Measurements from ENCODE around the gene LYZL6.

LYZL6 gene

GRCh38 chr17:35907691-35908090 is 35.8 kb downstream of the LYZL6 start:
- TF ChIP-seq FOXP2 (optimal IDR thresholded peaks at IDR 0.05; ENCODE audit: borderline replicate concordance, extremely low read depth, extremely low read length, insufficient read depth) (no peak), SIN3A (IDR thresholded peaks at IDR 0.05; ENCODE audit: borderline replicate concordance, insufficient read depth, low read length) (no peak), TAF1 (IDR thresholded peaks at IDR 0.05; ENCODE audit: borderline replicate concordance, insufficient read depth, low read length) (no peak), POLR2AphosphoS5 (IDR thresholded peaks at IDR 0.05; ENCODE audit: low read depth, low read length) (no peak)

DNA sequence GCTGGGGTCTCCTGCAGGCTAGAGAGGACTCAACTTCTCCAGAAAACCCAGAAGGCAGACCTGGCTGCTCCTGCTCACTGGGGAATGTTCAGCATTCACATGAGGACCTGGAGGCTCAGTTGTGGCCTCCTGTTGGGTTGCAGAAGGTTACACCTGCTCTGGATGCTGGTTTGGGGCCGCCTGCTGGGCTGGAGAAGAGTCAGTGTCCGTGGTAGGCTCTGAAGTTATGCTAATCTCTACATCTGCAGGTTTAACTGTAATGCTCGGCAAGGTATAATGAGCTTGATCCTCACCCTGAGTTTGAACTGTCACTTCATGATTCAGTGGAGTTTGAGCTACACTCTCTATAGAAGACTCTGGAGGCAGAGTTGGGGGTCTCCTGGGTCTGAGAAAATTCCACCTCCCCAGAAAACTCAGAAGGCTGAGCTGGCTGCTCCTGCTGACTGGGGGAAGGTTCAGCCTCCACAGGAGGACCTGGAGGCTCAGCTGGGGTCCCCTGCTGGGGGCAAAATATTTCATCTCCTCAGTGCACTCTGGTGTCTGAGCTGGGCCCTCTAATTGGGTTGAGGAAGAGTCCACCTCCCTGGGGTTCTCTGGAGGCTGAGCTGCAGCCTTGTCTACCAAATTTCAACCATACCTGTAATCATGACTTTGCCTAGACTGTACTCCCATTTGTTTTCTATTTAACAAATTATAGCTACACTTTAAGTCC is 36.4 kb downstream of the LYZL6 start:
- no peak for TF ChIP-seq POLR2AphosphoS5 (IDR thresholded peaks at IDR 0.05; ENCODE audit: low read depth, low read length)
- TF ChIP-seq, protein P1, sequence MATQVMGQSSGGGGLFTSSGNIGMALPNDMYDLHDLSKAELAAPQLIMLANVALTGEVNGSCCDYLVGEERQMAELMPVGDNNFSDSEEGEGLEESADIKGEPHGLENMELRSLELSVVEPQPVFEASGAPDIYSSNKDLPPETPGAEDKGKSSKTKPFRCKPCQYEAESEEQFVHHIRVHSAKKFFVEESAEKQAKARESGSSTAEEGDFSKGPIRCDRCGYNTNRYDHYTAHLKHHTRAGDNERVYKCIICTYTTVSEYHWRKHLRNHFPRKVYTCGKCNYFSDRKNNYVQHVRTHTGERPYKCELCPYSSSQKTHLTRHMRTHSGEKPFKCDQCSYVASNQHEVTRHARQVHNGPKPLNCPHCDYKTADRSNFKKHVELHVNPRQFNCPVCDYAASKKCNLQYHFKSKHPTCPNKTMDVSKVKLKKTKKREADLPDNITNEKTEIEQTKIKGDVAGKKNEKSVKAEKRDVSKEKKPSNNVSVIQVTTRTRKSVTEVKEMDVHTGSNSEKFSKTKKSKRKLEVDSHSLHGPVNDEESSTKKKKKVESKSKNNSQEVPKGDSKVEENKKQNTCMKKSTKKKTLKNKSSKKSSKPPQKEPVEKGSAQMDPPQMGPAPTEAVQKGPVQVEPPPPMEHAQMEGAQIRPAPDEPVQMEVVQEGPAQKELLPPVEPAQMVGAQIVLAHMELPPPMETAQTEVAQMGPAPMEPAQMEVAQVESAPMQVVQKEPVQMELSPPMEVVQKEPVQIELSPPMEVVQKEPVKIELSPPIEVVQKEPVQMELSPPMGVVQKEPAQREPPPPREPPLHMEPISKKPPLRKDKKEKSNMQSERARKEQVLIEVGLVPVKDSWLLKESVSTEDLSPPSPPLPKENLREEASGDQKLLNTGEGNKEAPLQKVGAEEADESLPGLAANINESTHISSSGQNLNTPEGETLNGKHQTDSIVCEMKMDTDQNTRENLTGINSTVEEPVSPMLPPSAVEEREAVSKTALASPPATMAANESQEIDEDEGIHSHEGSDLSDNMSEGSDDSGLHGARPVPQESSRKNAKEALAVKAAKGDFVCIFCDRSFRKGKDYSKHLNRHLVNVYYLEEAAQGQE (IDR thresholded peaks at IDR 0.05; ENCODE audit: insufficient read depth in 1 of 2, low read depth in 2 of 2, low read length in 2 of 2) = no peak
- no peak for TF ChIP-seq FOXP2 (optimal IDR thresholded peaks at IDR 0.05; ENCODE audit: borderline replicate concordance, extremely low read depth, extremely low read length, insufficient read depth)
- TF ChIP-seq SIN3A (IDR thresholded peaks at IDR 0.05; ENCODE audit: borderline replicate concordance, insufficient read depth, low read length) = no peak
- no peak for TF ChIP-seq TAF1 (IDR thresholded peaks at IDR 0.05; ENCODE audit: borderline replicate concordance, insufficient read depth, low read length)

GRCh38 chr17:35906191-35906925 is 37.2 kb downstream of the LYZL6 start:
- no peak for TF ChIP-seq SIN3A (IDR thresholded peaks at IDR 0.05; ENCODE audit: borderline replicate concordance, insufficient read depth, low read length)
- TF ChIP-seq, protein P1 (IDR thresholded peaks at IDR 0.05; ENCODE audit: insufficient read depth in 1 of 2, low read depth in 2 of 2, low read length in 2 of 2) = no peak
- no peak for TF ChIP-seq POLR2AphosphoS5 (IDR thresholded peaks at IDR 0.05; ENCODE audit: low read depth, low read length)
- no peak for TF ChIP-seq FOXP2 (optimal IDR thresholded peaks at IDR 0.05; ENCODE audit: borderline replicate concordance, extremely low read depth, extremely low read length, insufficient read depth)
- no peak for TF ChIP-seq TAF1 (IDR thresholded peaks at IDR 0.05; ENCODE audit: borderline replicate concordance, insufficient read depth, low read length)

DNA sequence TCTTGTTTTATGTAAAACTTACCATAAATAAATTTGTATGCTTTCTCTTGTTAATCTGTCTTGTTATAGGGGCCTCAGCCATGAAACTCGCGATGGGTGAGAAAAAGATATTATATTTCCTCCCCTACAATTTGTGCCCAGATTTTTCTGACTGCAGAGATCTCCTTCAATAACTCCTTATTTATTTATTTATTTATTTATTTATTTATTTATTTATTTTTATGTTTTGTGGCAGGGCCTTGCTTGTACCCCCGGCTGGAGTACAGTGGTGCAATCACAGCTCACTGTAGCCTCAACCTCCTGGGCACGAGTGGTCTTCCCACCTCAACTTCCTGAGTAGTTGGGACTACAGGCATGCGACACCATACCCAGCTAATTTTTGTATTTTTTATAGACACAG is 40.1 kb downstream of the LYZL6 start:
- no peak for TF ChIP-seq FOXP2 (optimal IDR thresholded peaks at IDR 0.05; ENCODE audit: borderline replicate concordance, extremely low read depth, extremely low read length, insufficient read depth)
- TF ChIP-seq, protein P1 (IDR thresholded peaks at IDR 0.05; ENCODE audit: insufficient read depth in 1 of 2, low read depth in 2 of 2, low read length in 2 of 2) = no peak
- TF ChIP-seq POLR2AphosphoS5 (IDR thresholded peaks at IDR 0.05; ENCODE audit: low read depth, low read length) = no peak
- no peak for TF ChIP-seq TAF1 (IDR thresholded peaks at IDR 0.05; ENCODE audit: borderline replicate concordance, insufficient read depth, low read length)
- TF ChIP-seq SIN3A (IDR thresholded peaks at IDR 0.05; ENCODE audit: borderline replicate concordance, insufficient read depth, low read length) = no peak

GRCh38 chr17:35901631-35902175 is 41.8 kb downstream of the LYZL6 start:
- no peak for TF ChIP-seq SIN3A (IDR thresholded peaks at IDR 0.05; ENCODE audit: borderline replicate concordance, insufficient read depth, low read length)
- TF ChIP-seq, protein P1 (IDR thresholded peaks at IDR 0.05; ENCODE audit: insufficient read depth in 1 of 2, low read depth in 2 of 2, low read length in 2 of 2) = no peak
- TF ChIP-seq TAF1 (IDR thresholded peaks at IDR 0.05; ENCODE audit: borderline replicate concordance, insufficient read depth, low read length) = no peak

All from PFSK-1 (cell line).